Glomerular visceral epithelial cell (primary cell): ENCODE results near the gene GOLGA8J.
"Not testable (repeated sequence)": the region's sequence is repeated elsewhere in the genome, so short reads cannot be mapped to it uniquely, and the experiment has no call there.

Experiments used
- DNase-seq: peaks from one replicate; pipeline ENCODE4 v3.0.0-alpha.2; 2016; ENCODE audit errors: extremely low spot score

The GOLGA8J gene

GRCh38 chr15:30073915-30074314 is 8.8 kb upstream of the GOLGA8J start:
- no peak for DNase-seq

GRCh38 chr15:30080816-30081215 is 1.9 kb upstream of the GOLGA8J start:
- DNase-seq = peak; percentile 80

GRCh38 chr15:30097827-30098226 is 15.1 kb downstream of the GOLGA8J start:
- DNase-seq = not testable (repeated sequence)

DNA sequence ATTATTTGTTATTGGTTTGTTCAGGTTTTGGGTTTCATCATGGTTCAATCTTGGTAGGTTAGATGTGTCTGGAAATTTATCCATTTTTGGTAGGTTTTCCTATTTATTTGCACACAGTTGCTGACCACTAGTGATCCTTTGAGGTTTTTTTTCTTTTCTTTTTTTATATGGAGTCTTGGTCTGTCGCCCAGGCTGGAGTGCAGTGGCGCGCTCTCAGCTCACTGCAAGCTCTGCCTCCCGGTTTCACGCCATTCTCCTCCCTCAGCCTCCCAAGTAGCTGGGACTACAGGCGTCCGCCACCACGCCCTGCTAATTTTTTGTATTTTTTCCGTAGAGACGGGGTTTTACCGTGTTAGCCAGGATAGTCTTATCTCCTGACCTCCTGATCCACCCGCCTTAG is 20.1 kb downstream of the GOLGA8J start:
- not testable (repeated sequence) for DNase-seq

DNA sequence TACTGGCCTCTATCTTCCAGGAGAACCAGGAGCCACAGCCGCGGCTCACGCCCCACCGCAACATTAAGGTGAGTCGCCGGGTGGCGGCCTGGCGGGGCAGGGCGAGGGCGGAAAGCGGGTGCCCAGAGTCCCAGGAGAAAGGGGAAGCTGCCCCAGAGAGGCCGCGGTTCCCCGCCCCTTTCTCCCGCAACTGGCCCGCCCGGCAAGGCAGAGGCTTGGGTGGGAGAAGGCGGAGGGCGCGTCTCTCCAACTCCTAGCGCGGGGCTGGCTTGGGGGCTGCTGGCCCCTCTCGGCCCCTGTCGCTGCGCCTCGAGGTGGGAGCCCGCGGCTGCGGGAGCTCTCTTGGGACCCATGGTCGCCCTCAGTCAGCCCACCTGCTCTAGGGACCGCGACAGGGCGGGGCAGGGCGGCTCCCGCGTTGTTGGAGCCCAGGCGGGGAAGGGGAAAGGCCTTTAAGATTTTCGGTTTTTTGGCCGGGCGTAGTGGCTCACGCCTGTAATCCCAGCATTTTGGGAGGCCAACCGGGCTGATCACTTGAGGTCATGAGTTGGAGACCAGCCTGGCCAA is 21.3 kb downstream of the GOLGA8J start:
- DNase-seq = not testable (repeated sequence)

DNA sequence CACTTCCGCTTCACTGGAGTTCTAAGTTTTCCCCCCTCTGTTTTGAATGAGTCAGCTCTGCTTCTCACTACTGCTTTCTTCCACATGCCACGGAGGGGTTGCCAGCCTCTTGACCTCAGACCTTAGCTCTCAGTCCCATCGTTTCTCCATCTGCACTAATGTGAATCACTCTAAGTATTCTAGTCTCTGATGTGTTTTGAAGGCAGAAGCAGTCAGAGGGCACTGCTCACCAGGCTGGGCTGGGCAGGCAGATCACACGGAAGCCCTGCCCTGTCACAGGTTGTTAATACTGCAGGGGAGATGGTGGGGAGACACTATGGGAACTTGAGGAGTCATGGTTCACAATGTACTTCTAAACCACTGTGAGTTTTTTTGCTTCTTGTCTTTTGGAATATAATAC is 27.8 kb downstream of the GOLGA8J start:
- DNase-seq = not testable (repeated sequence)

DNA sequence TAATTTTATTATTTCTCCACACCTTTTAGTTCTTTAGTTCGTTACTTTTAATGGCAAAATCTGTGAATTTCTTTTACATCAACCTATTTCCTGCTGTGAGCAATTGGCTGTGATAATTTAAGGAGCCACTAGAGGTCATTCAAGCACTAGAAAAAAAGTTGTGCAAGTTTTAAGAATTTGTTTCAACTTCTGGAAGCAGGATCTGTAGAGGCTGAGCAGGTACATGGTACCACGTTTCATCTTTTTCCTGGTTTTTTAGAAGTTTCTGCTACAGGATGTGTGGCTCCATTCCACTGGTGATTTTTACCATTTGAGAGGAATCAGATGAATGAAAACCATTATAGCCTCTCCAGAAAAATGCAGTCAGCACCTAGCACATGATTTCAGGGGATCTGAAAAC is 47.3 kb downstream of the GOLGA8J start:
- DNase-seq = peak; percentile 0

GRCh38 chr15:30134751-30135150 is 52.0 kb downstream of the GOLGA8J start, which contains the start of gene GOLGA8T:
GOLGA8T (plus strand) TSS chr15:30135051; CDS start chr15:30135149, 98 bp downstream.
- not testable (repeated sequence) for DNase-seq
